ENCODE data around the gene STRADB. TPM values are rescaled to one million over a fixed set of nuclear protein-coding genes. Genes with fewer than 3 reads are reported as not detected.

Gene STRADB, protein sequence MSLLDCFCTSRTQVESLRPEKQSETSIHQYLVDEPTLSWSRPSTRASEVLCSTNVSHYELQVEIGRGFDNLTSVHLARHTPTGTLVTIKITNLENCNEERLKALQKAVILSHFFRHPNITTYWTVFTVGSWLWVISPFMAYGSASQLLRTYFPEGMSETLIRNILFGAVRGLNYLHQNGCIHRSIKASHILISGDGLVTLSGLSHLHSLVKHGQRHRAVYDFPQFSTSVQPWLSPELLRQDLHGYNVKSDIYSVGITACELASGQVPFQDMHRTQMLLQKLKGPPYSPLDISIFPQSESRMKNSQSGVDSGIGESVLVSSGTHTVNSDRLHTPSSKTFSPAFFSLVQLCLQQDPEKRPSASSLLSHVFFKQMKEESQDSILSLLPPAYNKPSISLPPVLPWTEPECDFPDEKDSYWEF
- 37.1 and 44.5 TPM in 2 replicates for total RNA-seq

DNA sequence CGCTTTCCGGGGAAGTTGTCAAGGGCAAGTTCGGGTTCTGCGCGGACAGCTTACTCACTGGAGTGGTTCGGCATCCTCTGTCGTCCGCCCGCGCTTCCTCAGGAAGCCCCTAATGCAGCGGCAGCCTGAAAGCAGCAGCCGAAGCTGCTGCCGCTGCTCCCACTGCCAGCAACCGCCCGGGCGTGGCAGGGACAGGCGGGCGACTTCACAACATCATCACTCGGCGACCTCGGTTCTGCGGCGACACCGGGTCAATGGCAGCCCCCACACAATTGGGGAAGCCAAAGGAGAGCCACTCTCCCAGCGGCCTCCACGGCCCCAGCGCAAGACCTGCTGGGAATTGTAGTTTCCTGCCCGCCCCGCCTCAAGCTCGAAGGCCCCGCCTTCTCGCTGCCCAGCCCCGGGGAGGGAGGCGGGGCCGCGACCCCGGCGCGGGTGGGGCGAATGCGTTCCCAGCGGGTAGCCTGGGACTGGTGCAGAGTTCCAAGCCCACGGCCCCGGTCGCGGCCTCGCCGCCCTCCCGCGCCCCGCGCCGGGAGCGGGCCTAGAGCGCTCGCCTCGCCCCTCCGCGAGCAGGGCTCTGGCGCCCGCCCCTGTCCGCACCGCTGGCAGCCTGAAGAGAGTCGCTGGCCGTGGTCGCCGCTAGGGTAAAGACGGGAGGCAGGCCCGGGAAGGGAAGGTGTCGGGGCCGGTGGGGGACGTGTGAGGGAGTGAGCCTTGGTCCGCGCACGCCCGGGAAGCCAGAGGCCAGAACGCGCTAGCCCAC lies at the start of gene STRADB, which contains the start of gene TRAK2:
TSS of gene STRADB (plus strand) at position 449 of the 766 bp plus-strand sequence. CDS start 3,101 bp downstream, outside the sequence.
TSS of gene TRAK2 (minus strand) at position 167 of the 766 bp plus-strand sequence. CDS start 30,951 bp downstream, outside the sequence.

Other genes starting within 250 kb of the STRADB start
- 19.1 and 21.5 TPM in 2 replicates for gene CASP8, start 191.2 kb upstream of the STRADB start, total RNA-seq
- gene FLACC1, start 94.4 kb upstream of the STRADB start, total RNA-seq: 0.28 and 0.74 TPM in 2 replicates
- 32.4 and 36.8 TPM in 2 replicates for gene TRAK2, start 282 bp upstream of the STRADB start, total RNA-seq
- gene TMEM237, start 191.8 kb downstream of the STRADB start, total RNA-seq: 26.0 and 27.7 TPM in 2 replicates
- 0.65 and 1.1 TPM in 2 replicates for gene MPP4, start 246.9 kb downstream of the STRADB start, total RNA-seq